Adrenal gland (tissue), 12 donors: Measurements from ENCODE around the gene ATF5. TPM values are rescaled to one million over a fixed set of nuclear protein-coding genes. Genes with fewer than 3 reads are reported as not detected.
A peak's percentile ranks its signal among the peaks of the same experiment; 100 is the strongest.

Experiments used
- DNase-seq, 7 donors: peaks; one replicate each; pipeline ENCODE4 v3.0.0-alpha.2; 2019 to 2020
- H3K27ac ChIP-seq, 5 donors: fragments of 200-600 bp; sonication (generic) in 4 of 5; 1 replicate in 3 of 5; 2 replicates in 2 of 5; pipeline versions ENCODE4 v1.5.1 to v1.8.0; 2016 to 2020; ENCODE audit warnings: mild to moderate bottlenecking in 1 of 5
- H3K27me3 ChIP-seq: fragments of 200-600 bp; 2 replicates; pipeline ENCODE4 v1.8.0; 2021
- H3K36me3 ChIP-seq, 2 donors: fragments of 200-600 bp; replicated peaks in 1 of 2; 1 replicate in 1 of 2; 2 replicates in 1 of 2; pipeline versions ENCODE4 v1.5.1 to v1.8.0; 2018 to 2022
- H3K4me1 ChIP-seq, 2 donors: fragments of 200-600 bp; replicated peaks in 1 of 2; 1 replicate in 1 of 2; 2 replicates in 1 of 2; pipeline versions ENCODE4 v1.5.1 to v1.8.0; 2018 to 2021
- H3K4me3 ChIP-seq, 4 donors: fragments of 200-600 bp; sonication (generic) in 3 of 4; one replicate each; pipeline ENCODE4 v1.5.1; 2016 to 2018
- H3K9me3 ChIP-seq, 3 donors: fragments of 200-600 bp; sonication (generic) in 1 of 3; replicated peaks in 1 of 3; 1 replicate in 2 of 3; 2 replicates in 1 of 3; pipeline versions ENCODE4 v1.5.1 to v1.8.0; 2016 to 2021
- CTCF ChIP-seq, 6 experiments: fragments of 450-650 bp in 4 of 6; fragments of 200-600 bp in 2 of 6; sonication (generic) in 1 of 6; IDR thresholded peaks; 1 replicate in 5 of 6; 2 replicates in 1 of 6; pipeline versions ENCODE4 v1.5.1 to v1.8.0; 2016 to 2021; ENCODE audit warnings: antibody characterized with exemption in 6 of 6, mild to moderate bottlenecking in 2 of 6, moderate library complexity in 1 of 6
- POLR2A ChIP-seq, 2 donors: fragments of 450-650 bp; IDR thresholded peaks; one replicate each; pipeline ENCODE4 v1.6.1; 2017; ENCODE audit warnings: antibody characterized with exemption in 2 of 2, mild to moderate bottlenecking in 2 of 2, moderate library complexity in 1 of 2
- WGBS, 4 donors: extraction: QIAGEN DNeasy Blood & Tissue Kit in 2 of 4; methylation state at CpG; one replicate each; pipeline versions ENCODE4 v1.1.5 to v1.1.7; 2013 to 2017; 5-methylcytosine and 5-hydroxymethylcytosine counted together
- intact Hi-C, 2 donors: fragments of 100-400 bp; cut with DNase I; formaldehyde crosslinking; loops; one replicate each; pipeline versions ENCODE4 v1.14.1 to v1.15.0; 2022 to 2023
- polyA plus RNA-seq, 3 donors: library from polyadenylated mRNA; stranded (reverse); fragments of 200-250 nt in 2 of 3; fragments of 350-450 nt in 1 of 3; fragmentation: Illumina TruSeq in 1 of 3; extraction: RNeasy Lipid Tissue Mini Kit (QIAGEN cat#74804) in 1 of 3; gene quantifications; one replicate each; pipeline ENCODE4 v1.2.3, GENCODE V29; 2013 to 2014
- total RNA-seq, 9 donors: library from RNA; depleted of rRNA in 4 of 9; stranded (reverse); fragments of >200 nt in 4 of 9; fragments of 120-200 nt in 1 of 9; fragmentation: NEBNext Ultra II Directional in 1 of 9; extraction: Animal tissue kit (Norgen Biotek cat#: 25700) in 1 of 9; gene quantifications; one replicate each; pipeline versions ENCODE4 v1.1.0 to v1.2.4, GENCODE V29; 2013 to 2023
- donor health status: healthy with polysubstance abuse.
- donor health status: Bipolar disorder and iron deficiency.
- donor health status: DM: yes; HTN: yes; CAD: no.
- donor health status: DM: no; HTN: no; CAD: no.
- donor health status: DM: no; HTN: no; CAD: no.
- donor health status: DM: yes; HTN: yes; CAD: no.

ATF5 gene
- total and polyA plus RNA-seq, 12 donors = 14.3 to 114 (median 62.2) TPM

GRCh38 chr19:49933643-49934042, 4.6 kb downstream of the ATF5 start:
- TF ChIP-seq CTCF (IDR thresholded peaks at IDR 0.05) (no peak), POLR2A (IDR thresholded peaks at IDR 0.05) (no peak)
- Histone ChIP-seq H3K9me3 (no peaks in the 10 kb centered on the region), H3K36me3 (no peaks in the 10 kb centered on the region), H3K27ac (peak overlapping the region in 2 of 5 donors; percentile 45 to 47), H3K27me3 (no peaks in the 10 kb centered on the region), H3K4me3 (no peak overlapping the region), H3K4me1 (peaks cover 11 to 20% of the 10 kb centered on the region in 2 donors)
- DNase-seq = peak in 3 of 7 donors; percentile 55 to 62 (median 58)
- 51 to 71% (median 59%) methylated on average over 8 of the region's 8 CpGs for WGBS, 4 donors
- intact Hi-C loops = no loop called here

GRCh38 chr19:49936549-49936948, 7.5 kb downstream of the ATF5 start:
- Histone ChIP-seq H3K9me3 (no peaks in the 10 kb centered on the region), H3K4me3 (no peak overlapping the region), H3K27ac (no peak overlapping the region), H3K4me1 (peaks cover 16 to 32% of the 10 kb centered on the region in 2 donors), H3K36me3 (no peaks in the 10 kb centered on the region), H3K27me3 (no peaks in the 10 kb centered on the region)
- intact Hi-C loops = loop anchor here (2.0 kb wide), 2 partner anchors 42 to 48 kb away; no protein-coding TSS in a partner anchor
- TF ChIP-seq POLR2A (IDR thresholded peaks at IDR 0.05) (no peak), CTCF (IDR thresholded peaks at IDR 0.05) (no peak)
- WGBS, 4 donors = 68 to 75% (median 70%) methylated on average over 5 of the region's 5 CpGs
- peak in 1 of 7 donors; percentile 15 for DNase-seq

GRCh38 chr19:49937750-49938381, 8.9 kb downstream of the ATF5 start:
- peak; percentile 94 to 98 (median 98) for TF ChIP-seq CTCF (IDR thresholded peaks at IDR 0.05)
- TF ChIP-seq POLR2A (IDR thresholded peaks at IDR 0.05) = no peak
- no peaks in the 10 kb centered on the region for H3K36me3 ChIP-seq
- WGBS, 4 donors = 10 to 20% (median 12%) methylated on average over 23 to 35 of the region's 35 CpGs
- H3K27ac ChIP-seq = peak overlapping the region; percentile 28 to 84 (median 67)
- H3K27me3 ChIP-seq = no peaks in the 10 kb centered on the region
- peaks cover 22 to 44% of the 10 kb centered on the region in 2 donors for H3K4me1 ChIP-seq
- peak; percentile 82 to 89 (median 84) for DNase-seq
- H3K9me3 ChIP-seq = no peaks in the 10 kb centered on the region
- intact Hi-C loops = loop anchor here (2.0 kb wide), 2 partner anchors 41 to 47 kb away; no protein-coding TSS in a partner anchor
- peak overlapping the region in 1 of 4 donors; percentile 18 for H3K4me3 ChIP-seq

GRCh38 chr19:49938662-49939061, 9.7 kb downstream of the ATF5 start:
- peak overlapping the region; percentile 28 to 84 (median 81) for H3K27ac ChIP-seq
- H3K4me3 ChIP-seq = no peak overlapping the region
- intact Hi-C loops = no loop called here
- H3K36me3 ChIP-seq = no peaks in the 10 kb centered on the region
- TF ChIP-seq POLR2A (IDR thresholded peaks at IDR 0.05) = peak in 1 of 2 donors; percentile 12
- no peak for TF ChIP-seq CTCF (IDR thresholded peaks at IDR 0.05)
- no peaks in the 10 kb centered on the region for H3K9me3 ChIP-seq
- peak in 5 of 7 donors; percentile 63 to 78 (median 74) for DNase-seq
- peaks cover 18 to 44% of the 10 kb centered on the region in 2 donors for H3K4me1 ChIP-seq
- no peaks in the 10 kb centered on the region for H3K27me3 ChIP-seq
- 12 to 36% (median 18%) methylated on average over 3 to 4 of the region's 4 CpGs for WGBS, 4 donors
